Brain microvascular endothelial cell (primary cell): ENCODE data around the gene ORMDL2.
A peak's percentile ranks its signal among the peaks of the same experiment; 100 is the strongest.

ENCODE experiments used
- DNase-seq: peaks from one replicate; pipeline ENCODE4 v3.0.0-alpha.2; 2020
- H3K27ac ChIP-seq: fragments of 250-450 bp; sonication (Bioruptor Pico); 2 replicates; pipeline ENCODE4 v1.5.1; 2020; ENCODE audit warnings: mild to moderate bottlenecking, moderate library complexity
- H3K27me3 ChIP-seq: fragments of 250-450 bp; sonication (Bioruptor Pico); replicated peaks from 2 replicates; pipeline ENCODE4 v1.5.1; 2020; ENCODE audit warnings: mild to moderate bottlenecking
- H3K36me3 ChIP-seq: fragments of 250-450 bp; sonication (Bioruptor Pico); replicated peaks from 2 replicates; pipeline ENCODE4 v1.5.1; 2020; ENCODE audit warnings: mild to moderate bottlenecking
- H3K4me3 ChIP-seq: 2 replicates; pipeline ENCODE4 v1.5.1; 2011; ENCODE audit warnings: low read depth, mild to moderate bottlenecking, control low read depth, low read length, moderate library complexity
- CTCF ChIP-seq: IDR thresholded peaks from 2 replicates; pipeline ENCODE4 v1.5.1; 2011; ENCODE audit warnings: low read depth, mild to moderate bottlenecking, moderate library complexity, low read length, control low read depth, inconsistent platforms; ENCODE audit errors: missing control alignments
- in situ Hi-C: cut with HindIII; loops from 2 replicates; pipeline ENCODE4 v1.10.0; 2017; ENCODE audit warnings: low sequenced_read_pairs, low pct_ligation_motif_present

Gene ORMDL2

GRCh38 chr12:55817345-55818139, at the start of gene ORMDL2, which contains the start of gene SARNP:
ORMDL2 (plus strand) TSS chr12:55818041; CDS start chr12:55819000, 959 bp downstream.
SARNP (minus strand) TSS chr12:55817724; CDS start chr12:55817701, 23 bp downstream.
- H3K27ac ChIP-seq, result peak within 1 kb of the TSS; percentile 73
- H3K4me3 ChIP-seq, result peak within 1 kb of the TSS; percentile 99
- no peak for TF ChIP-seq CTCF
- in situ Hi-C loops, result no loop called here
- peaks cover 36% of the 10 kb centered on the region for H3K36me3 ChIP-seq
- peak; percentile 100 for DNase-seq
- no peaks in the 10 kb centered on the region for H3K27me3 ChIP-seq

GRCh38 chr12:55771736-55772135, 46.1 kb upstream of the ORMDL2 start:
- TF ChIP-seq CTCF, result no peak
- in situ Hi-C loops, result no loop called here
- Histone ChIP-seq H3K27ac (no peak overlapping the region), H3K27me3 (no peaks in the 10 kb centered on the region), H3K4me3 (no peak overlapping the region), H3K36me3 (peaks cover 17% of the 10 kb centered on the region)
- DNase-seq, result no peak

GRCh38 chr12:55777856-55778255, 40.0 kb upstream of the ORMDL2 start:
- TF ChIP-seq CTCF, result no peak
- in situ Hi-C loops, result no loop called here
- Histone ChIP-seq H3K4me3 (no peak overlapping the region), H3K36me3 (peaks cover 39% of the 10 kb centered on the region), H3K27me3 (no peaks in the 10 kb centered on the region), H3K27ac (no peak overlapping the region)
- no peak for DNase-seq

- no peak for TF ChIP-seq CTCF
- Histone ChIP-seq H3K4me3 (no peak overlapping the region), H3K27ac (no peak overlapping the region), H3K27me3 (no peaks in the 10 kb centered on the region), H3K36me3 (peaks cover 53% of the 10 kb centered on the region)
- DNase-seq, result no peak
- in situ Hi-C loops, result no loop called here
Observed at GRCh38 chr12:55780685-55781084, 37.2 kb upstream of the ORMDL2 start.

GRCh38 chr12:55788546-55788945, 29.3 kb upstream of the ORMDL2 start:
- TF ChIP-seq CTCF, result no peak
- Histone ChIP-seq H3K4me3 (no peak overlapping the region), H3K27ac (no peak overlapping the region), H3K27me3 (no peaks in the 10 kb centered on the region), H3K36me3 (peaks cover 57% of the 10 kb centered on the region)
- in situ Hi-C loops, result no loop called here
- DNase-seq, result no peak

GRCh38 chr12:55789171-55789570, 28.7 kb upstream of the ORMDL2 start:
- DNase-seq, result no peak
- H3K36me3 ChIP-seq, result peaks cover 58% of the 10 kb centered on the region

More at GRCh38 chr12:55789171-55789570, 28.7 kb upstream of the ORMDL2 start:
- no peaks in the 10 kb centered on the region for H3K27me3 ChIP-seq
- in situ Hi-C loops, result no loop called here
- no peak overlapping the region for H3K4me3 ChIP-seq
- H3K27ac ChIP-seq, result no peak overlapping the region
- no peak for TF ChIP-seq CTCF
